ENCODE measurements around the gene NRTN.
"Not testable (repeated sequence)": the region's sequence is repeated elsewhere in the genome, so short reads cannot be mapped to it uniquely, and the experiment has no call there.

Gene NRTN, protein sequence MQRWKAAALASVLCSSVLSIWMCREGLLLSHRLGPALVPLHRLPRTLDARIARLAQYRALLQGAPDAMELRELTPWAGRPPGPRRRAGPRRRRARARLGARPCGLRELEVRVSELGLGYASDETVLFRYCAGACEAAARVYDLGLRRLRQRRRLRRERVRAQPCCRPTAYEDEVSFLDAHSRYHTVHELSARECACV

DNA sequence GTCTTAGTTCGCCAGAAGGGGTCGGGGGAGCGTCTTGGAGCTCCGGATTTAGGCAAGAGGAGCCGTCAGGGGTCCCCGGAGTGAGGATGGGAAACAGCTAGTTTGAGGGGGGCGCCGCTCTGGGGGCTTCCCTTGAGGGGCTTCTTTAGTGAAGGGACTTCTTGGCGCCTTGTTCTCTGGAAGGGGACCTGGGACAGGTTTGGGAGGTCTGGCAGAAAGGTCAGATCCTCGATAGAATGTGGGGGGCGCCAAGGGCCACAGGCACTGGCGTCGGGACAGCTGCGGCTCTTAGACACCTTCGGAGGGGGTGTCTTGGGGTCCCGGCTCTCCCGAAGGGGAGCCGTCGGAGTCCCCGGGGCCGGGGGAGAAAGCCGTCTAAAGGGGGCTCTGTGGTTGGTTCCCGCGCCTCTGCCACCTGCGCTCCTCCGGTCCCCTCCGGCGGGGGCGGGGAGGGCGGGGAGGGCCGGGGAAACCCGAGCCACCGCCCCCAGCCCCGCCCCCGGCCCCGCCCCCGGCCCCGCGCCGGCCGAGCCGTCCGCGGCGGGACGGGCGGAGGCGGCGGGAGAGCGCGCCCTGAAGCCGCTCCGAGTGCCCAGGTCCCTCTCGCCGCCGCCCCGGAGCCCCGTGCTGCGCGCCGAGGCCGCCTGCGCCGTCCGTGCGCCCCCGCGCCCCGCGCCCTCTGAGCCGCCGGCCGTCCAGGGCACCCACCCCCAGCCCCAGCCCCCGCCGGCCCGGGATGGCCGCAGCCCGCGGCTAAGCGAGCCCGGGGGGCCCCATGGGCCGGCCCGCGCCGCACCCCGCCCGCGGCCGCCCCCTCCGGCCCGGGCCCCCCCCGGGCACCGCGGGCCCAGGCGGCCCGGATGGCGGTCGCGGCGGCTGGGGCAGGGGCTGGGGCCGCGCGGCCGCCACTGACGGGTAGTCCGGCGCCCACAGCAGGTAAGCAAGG lies at the start of gene NRTN:
NRTN (plus strand) TSS at position 552 of the 946 bp plus-strand sequence. CDS start 19,099 bp downstream, outside the sequence.
- in situ Hi-C loops (cut with HindIII; ENCODE audit: low sequenced_read_pairs) = no loop called here

DNA sequence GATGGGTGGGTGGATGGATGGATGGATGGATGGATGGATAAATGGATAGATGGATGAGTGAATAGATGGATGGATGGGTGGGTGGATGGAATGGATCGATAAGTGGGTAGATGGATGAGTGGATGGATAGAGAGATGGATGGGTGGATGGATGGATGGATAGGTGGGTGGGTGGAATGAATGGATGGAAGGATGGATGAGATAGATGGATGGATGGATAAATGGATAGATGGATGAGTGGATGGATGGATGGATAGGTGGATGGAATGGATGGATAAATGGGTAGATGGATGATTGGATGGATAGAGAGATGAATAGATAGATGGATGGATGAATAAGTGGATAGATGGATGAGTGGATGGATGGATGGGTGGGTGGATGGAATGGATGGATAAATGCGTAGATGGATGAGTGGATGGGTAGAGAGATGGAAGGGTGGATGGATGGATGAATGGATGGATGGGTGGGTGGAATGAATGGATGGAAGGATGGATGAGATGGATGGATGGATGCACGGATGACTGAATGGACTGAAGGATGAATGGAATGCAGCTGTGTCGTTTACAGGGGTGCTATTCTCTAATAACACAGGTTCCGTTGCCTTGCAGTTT lies 42.2 kb upstream of the NRTN start:
- in situ Hi-C loops (cut with HindIII; ENCODE audit: low sequenced_read_pairs) = no loop called here

DNA sequence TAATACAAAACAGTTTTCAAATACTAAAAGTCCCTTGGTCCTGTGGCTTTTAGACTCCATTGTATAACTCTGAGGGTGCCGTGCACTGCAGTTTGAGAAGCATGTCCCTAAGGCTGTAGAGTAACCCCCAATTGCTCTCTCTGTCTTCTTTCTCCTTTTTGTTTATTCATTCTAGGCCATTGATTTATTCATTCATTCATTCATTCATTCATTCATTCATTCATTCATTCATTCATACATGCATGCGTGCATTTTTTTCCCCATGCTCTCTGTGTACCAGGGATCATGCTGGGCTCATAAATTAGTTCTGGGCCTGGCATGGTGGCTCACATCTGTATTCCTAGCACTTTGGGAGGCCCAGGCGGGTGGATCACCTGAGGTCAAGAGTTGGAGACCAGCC lies 39.6 kb upstream of the NRTN start:
- in situ Hi-C loops (cut with HindIII; ENCODE audit: low sequenced_read_pairs) = no loop called here

DNA sequence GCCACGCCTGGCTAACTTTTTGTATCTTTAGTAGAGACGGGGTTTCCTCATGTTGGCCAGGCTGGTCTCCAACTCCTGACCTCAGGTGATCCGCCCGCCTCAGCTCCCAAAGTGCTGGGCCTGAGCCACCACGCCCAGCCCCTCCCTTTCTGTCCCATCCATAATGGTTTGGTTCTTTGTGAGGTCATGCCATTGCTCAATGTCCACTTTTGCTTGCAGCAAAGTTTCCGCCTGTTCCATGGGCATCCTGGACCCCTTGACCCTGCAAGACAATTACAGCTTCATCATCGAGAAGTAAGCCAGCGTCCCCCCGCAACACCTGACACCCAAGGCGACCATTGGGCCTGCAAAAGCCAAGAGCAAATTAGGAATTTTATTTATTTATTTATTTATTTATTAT lies 36.9 kb upstream of the NRTN start:
- in situ Hi-C loops (cut with HindIII; ENCODE audit: low sequenced_read_pairs) = no loop called here

DNA sequence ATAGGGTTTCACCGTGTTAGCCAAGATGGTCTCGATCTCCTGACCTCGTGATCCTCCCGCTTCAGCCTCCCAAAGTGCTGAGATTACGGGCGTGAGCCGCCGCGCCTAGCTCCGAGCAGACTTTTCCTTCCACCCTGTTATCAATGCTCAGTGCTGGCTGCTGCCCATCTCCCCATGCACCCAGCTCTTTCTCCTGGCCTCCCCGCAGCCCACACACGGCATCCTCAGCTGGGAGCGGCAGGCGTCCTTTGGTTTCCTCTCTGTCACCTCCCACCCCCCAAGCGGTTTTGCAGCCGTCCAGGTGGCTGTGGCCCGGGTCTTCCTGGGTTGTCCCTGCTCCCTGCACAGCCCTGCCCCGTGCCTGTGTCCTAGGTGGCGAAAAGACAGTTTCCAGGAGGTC lies 32.5 kb upstream of the NRTN start:
- in situ Hi-C loops (cut with HindIII; ENCODE audit: low sequenced_read_pairs) = no loop called here

DNA sequence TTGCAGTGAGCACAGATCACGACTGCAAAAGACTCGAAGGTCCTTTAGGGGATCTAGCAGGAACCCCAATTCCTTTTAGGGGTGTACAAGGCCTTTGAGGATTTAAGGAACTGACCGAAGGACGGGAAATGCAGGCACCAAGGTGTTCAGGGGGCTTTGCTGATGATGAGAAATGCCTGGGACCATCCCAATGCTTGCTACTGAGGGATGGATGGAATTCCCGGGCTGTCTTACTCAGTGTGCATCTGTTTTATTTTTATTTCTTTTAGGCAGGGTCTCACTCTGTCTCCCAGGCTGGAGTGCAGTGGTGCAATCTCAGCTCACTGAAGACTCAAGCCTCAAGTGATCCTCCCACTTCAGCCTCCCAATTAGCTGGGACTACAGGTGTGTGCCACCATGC lies 31.6 kb upstream of the NRTN start:
- in situ Hi-C loops (cut with HindIII; ENCODE audit: low sequenced_read_pairs) = no loop called here

DNA sequence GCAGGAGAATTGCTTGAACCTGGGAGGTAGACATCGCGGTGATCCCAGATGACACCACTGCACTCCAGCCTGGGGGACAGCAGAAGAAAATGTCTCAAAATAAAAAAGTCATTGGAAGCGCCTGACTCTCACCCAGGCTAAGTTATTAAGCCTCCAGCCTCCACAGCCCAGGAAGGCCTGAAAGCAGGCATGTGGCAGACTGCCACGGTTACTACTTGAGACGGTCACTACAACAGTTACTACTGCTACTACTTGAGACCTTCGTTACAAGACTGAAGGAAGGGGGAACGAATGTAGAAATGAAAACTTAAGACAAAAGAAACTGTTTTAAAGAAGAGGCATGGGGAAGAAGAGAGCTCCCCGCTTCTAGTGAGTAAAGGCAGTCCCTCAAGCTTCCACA lies 29.9 kb upstream of the NRTN start:
- in situ Hi-C loops (cut with HindIII; ENCODE audit: low sequenced_read_pairs) = no loop called here

DNA sequence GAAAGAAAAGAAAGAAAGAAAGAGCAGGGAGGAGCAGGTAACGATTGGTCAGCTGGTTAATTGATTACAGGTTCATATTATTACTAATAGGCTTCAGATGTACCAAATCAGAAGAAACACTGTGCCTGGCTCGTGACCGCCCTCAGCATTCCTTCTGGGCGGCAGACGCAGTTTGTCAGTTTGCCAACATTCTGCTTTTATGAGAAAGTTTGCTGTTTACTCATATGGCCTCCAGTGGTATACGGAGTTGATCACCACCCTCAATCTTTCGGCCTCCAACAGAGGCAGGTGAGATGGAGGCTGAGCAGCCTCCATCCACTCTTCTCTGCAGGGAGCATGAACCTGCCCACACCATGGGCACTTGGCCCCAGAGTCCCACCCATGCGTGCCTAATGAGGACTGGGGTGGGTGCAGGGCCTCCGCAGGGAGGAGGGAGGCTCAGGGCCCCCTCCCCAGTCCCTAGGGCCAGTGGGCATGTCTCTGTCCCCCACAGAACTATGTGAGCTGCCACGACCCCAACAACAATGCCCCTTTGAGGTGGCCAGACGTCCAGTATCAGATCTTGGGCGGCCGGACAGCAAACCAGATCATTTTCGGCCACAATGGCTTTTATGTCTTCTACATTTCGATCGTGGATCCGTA lies 29.1 kb upstream of the NRTN start:
- in situ Hi-C loops (cut with HindIII; ENCODE audit: low sequenced_read_pairs) = no loop called here

DNA sequence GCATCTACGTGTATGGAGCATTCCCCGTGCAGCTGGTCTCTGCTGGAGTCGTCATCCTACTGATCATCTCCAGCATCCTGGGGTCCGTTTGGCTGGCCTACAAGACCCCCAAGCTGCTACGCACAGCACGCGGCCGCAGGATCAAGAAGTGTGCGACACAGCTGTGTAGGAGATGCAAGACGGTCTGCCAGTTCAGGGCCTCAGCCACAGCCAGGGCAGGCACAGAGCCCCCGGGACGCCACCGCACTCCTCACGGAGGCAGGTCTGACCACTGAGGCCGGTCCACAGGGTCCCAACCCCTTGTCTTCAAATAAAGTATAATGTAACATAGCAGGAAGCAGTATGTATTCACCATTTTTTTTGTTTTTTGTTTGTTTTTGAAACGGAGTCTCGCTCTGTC lies 26.5 kb upstream of the NRTN start:
- in situ Hi-C loops (cut with HindIII; ENCODE audit: low sequenced_read_pairs) = no loop called here

DNA sequence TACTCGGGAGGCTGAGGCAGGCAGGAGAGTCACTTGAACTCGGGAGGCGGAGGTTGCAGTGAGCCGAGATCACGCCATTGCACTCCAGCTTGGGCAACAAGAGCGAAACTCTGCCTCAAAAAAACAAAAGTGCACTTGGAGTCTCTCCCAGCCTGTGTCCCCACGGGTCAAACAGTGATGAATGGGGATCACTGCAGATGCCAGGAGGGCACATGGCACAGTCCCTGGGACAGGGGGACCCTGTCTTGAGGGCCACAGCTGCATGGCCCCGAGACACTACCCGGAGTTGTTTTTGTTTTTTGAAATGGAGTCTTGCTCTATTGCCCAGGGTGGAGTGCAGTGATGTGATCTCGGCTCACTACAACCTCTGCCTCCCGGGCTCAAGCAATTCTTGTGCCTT lies 24.0 kb upstream of the NRTN start:
- in situ Hi-C loops (cut with HindIII; ENCODE audit: low sequenced_read_pairs) = not testable (repeated sequence)

DNA sequence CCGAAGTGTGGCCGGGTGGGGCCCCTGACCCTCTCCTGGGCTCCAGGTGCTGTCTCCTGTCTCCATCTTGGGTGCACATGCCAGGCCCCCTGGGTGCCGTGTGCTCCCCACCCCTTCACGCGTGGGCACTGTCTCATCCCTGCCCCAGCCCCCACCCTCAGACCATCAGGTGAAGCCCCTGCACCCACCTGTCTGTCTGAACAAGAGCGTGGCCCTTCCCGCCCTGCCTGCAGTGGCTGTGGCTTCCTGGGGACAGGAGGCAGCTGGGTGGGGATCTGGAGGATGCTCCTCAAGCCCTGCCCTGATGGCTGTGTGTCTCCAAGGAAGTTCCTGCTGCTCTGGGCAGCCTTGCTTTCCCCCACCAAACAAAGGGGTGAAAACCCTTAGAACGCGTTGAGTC lies 22.5 kb upstream of the NRTN start:
- in situ Hi-C loops (cut with HindIII; ENCODE audit: low sequenced_read_pairs) = no loop called here

DNA sequence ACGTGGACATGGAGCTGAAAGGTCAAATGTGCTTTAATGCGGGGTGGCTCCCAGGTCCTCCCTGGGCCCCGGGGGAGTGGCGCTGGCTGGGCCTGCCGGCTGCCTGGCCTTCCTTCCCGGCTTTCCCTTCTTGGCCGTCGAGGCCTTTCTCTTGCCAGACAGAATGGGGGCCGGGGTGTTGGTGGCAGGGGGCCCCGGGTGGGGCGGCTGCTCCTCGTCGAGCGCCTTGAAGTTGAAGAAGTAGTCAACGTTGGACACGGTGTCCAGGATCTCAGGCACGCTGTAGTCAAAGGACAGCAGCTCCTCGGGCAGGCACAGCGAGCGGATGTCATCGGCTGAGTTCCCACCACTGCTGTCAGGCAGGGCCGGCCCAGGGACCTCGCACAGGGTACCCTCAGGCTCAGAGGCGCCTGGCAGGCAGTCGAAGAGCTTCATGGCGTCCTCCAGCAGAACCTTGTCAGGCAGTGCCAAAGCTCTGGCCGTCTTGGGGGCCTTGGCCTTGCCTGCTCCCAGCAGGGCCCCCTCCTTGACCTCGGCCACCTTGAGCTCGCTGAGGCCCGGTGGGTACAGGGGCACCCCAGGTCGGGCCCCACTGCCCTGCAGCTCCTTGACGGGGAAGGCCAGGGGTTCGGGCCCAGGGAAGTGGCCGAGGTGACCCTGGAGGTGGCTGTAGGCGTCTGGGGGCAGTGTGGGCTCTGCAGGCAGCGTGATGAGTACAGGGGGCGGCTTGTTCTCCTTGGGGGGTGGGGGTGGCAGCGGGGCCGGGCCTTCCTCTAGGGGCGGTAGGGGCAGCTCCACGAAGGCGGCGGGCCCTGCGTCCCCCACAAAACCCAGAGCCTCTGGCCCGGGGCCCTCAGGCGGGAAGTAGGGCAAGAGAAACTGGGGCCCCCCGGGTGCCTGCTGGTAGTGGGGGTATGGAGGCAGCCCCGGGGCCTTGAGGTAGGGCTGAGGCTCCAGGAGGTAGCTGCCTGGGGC lies 21.6 kb upstream of the NRTN start:
- in situ Hi-C loops (cut with HindIII; ENCODE audit: low sequenced_read_pairs) = no loop called here

DNA sequence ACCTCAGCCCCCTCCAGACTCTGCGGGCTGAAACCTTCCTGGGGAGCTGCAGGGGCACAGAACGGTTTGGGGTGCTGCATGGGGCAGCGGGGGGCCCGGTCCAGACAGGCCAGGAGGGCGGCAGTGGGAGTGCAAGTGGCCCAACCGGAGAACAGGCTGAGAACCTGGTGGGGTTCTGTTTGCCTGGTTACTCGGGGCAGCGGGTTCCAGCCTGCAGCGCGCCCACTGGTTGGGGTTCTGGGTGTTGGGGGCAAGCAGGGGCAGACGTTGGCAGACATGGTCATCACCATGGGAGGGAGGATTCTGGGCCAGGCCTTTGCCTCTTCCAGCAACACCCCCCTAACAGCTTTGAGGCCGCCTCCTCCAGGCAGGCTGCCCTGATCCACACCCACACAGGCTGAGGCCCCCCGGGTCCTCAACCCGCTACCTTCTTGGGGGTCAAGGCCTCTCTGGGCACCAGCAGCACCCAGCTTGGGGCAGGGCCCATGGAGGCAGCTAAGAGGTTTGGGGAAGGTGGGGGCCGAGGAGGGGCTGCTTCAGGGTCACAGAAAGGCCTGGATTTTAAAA lies 20.2 kb upstream of the NRTN start, which contains the start of gene PRR22:
PRR22 (minus strand) TSS at position 166 of the 567 bp plus-strand sequence; CDS start at position 80, 86 bp downstream.
- in situ Hi-C loops (cut with HindIII; ENCODE audit: low sequenced_read_pairs) = no loop called here

DNA sequence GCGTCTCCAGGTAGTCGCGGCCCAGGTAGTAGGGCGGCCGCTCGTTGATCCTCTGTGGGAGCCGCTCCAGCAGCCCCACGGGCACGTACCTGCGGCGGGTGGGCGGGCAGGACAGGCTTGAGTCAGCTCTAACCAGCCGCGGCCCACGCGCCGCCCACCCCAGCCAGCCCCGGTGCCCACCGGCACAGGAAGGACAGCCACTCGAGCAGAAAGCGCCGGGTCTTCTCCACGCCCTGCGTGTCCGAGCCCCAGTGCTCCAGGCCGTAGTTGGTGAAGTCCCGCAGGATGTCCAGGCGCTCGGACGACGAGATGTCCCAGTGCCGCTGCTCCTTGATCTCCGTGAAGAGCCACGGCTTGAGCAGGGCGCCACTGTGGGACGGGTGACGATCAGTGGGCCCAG lies 19.4 kb upstream of the NRTN start:
- in situ Hi-C loops (cut with HindIII; ENCODE audit: low sequenced_read_pairs) = no loop called here

DNA sequence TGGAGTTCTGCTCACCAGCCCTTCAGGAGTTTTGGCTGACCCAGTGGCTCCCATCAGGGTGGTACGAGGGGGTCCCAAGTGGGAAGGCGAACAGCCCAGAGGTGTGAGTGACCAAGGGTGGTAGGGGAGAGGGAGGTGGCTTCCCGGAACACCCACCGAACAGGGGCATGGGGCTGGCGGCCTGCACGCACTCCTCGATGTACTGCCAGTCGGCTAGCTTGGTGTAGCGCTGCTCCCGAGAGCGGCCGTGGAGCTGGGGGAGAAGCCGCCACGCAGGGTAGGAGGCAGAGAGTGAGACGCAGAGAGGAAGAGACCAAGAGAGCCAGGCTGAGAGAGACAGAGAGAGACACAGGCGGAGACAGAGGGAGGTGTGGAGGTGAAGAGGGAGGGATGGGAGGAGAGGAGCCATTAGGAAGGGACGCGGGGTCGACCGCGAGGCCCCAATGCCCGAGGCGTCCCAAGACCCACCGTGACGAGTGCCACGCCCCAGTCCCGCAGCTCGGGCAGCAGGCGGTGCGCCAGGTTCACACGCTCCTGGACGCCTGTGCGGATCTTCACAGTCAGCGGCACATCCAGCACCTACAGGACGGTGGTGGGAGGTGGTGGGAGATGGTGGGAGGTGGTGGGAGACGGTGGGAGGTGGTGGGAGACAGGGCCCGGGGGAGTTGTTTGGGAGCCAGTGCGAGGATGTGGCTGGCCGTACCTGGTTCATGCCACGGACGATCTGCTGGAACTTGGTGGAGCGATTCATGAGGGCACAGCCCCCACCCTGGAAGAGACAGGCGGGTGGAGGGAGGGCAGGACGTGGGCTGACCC lies 18.1 kb upstream of the NRTN start:
- in situ Hi-C loops (cut with HindIII; ENCODE audit: low sequenced_read_pairs) = no loop called here

DNA sequence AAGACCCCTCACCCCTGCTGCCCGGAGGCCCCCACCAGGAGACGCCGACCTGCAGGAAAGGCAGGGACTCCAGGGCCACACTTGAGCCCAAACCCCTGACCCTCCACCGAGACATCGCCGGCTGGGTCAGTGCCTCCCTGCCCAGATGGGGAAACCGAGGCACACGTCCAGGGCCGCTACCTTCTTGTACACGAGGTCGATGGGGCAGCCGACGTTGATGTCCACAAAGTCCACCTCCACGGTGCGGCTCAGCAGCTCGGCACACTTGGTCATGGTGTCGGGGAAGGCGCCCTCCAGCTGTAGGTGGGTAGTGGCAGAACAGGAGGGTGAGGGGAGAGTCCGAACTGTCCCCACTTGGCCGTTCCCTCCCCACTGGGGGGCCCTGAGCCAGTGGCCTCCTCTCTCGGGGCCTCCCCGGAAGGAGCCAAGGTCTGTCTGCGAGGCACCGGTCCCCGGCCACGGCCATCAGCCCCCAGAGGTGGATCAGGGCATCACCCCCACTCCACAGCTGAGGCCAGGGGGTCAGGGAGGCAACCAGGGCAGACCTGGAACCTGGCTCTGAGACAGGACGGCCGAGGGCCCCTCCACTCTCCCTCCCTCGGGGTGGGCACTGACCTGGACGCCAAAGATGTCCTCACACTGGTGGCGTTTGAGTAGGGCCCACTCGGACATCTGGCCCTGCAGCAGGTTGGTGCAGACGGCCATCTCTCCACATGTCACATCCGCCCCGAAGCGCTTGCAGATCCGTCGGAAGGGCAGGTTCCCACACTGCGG lies 17.3 kb upstream of the NRTN start:
- in situ Hi-C loops (cut with HindIII; ENCODE audit: low sequenced_read_pairs) = no loop called here

DNA sequence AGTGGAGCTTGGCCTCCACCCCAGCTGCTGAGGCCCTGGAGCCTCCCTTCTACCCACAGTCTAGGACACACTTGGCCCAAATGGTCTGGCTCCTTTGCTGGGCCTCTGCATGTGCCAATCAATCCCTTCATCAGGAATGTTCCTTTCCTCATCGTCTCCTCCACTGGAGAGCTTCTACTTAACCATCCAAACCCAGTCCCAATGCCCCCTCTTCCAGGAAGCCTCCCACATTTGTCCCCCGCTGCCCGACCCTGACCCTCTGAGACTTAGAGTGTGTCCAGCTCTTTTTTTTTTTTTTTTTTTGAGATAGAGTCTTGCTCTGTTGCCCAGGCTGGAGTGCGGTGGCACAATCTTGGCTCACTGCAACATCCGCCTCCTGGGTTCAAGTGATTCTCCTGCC lies 16.4 kb upstream of the NRTN start:
- in situ Hi-C loops (cut with HindIII; ENCODE audit: low sequenced_read_pairs) = no loop called here

DNA sequence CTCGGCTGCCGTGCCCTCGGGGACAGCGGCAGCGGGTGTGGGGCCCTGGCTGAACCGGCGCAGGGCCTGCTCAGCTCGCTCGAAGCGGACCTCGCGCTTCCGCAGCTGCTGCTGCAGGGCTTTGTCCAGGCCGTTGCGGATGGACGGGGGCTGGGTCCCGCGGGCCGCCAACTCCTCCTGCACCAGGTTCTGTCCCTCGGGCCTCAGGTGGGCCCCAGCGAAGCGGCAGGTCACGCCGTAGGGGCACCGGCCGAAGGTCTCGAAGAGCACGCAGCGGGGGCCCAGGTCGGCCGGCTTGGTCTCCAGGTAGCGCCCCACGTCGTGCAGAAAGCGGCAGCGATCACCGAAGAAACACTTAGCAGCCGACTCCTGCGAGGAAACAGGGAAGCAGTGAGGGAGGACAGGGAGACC lies 15.5 kb upstream of the NRTN start:
- in situ Hi-C loops (cut with HindIII; ENCODE audit: low sequenced_read_pairs) = no loop called here

All from DLD1 (cell line).